ENCODE results near the gene UNKL.
A peak's percentile ranks its signal among the peaks of the same experiment; 100 is the strongest.

Gene UNKL

GRCh38 chr16:1422076-1422475 is 7.6 kb upstream of the UNKL start:
- Histone ChIP-seq H3K36me3 (ENCODE audit: low read depth) (peaks cover 5% of the 10 kb centered on the region; the same call in 1 of the 2 replicates), H3K27ac (ENCODE audit: poor library complexity, severe bottlenecking) (no peak overlapping the region), H3K4me1 (ENCODE audit: insufficient read depth, poor library complexity, severe bottlenecking) (peaks cover 4% of the 10 kb centered on the region), H3K9me3 (ENCODE audit: severe bottlenecking) (peaks cover 4% of the 10 kb centered on the region), H3K27me3 (ENCODE audit: insufficient read depth, poor library complexity, severe bottlenecking) (no peaks in the 10 kb centered on the region), H3K4me3 (ENCODE audit: severe bottlenecking) (no peak overlapping the region)
- DNase-seq (ENCODE audit: low spot score) (no peak), ATAC-seq (ENCODE audit: low read depth) (no peak)
- no peak for TF ChIP-seq CTCF (IDR thresholded peaks at IDR 0.05; ENCODE audit: poor library complexity, severe bottlenecking)

GRCh38 chr16:1420111-1420539 is 5.6 kb upstream of the UNKL start:
- H3K27ac ChIP-seq (ENCODE audit: poor library complexity, severe bottlenecking) = peak overlapping the region; percentile 54

GRCh38 chr16:1416521-1416941 is 2.0 kb upstream of the UNKL start:
- ATAC-seq (ENCODE audit: low read depth) = no peak
- Histone ChIP-seq H3K4me1 (ENCODE audit: insufficient read depth, poor library complexity, severe bottlenecking) (peaks cover 4% of the 10 kb centered on the region), H3K27ac (ENCODE audit: poor library complexity, severe bottlenecking) (peak overlapping the region; percentile 55)

More at GRCh38 chr16:1420111-1420539, 5.6 kb upstream of the UNKL start:
- no peak for TF ChIP-seq CTCF (IDR thresholded peaks at IDR 0.05; ENCODE audit: poor library complexity, severe bottlenecking)
- H3K36me3 ChIP-seq (ENCODE audit: low read depth) = peaks cover 5% of the 10 kb centered on the region; the same call in 1 of the 2 replicates
- DNase-seq (ENCODE audit: low spot score) (no peak), ATAC-seq (ENCODE audit: low read depth) (peak; percentile 8; the same call in 2 of the 3 replicates)
- no peaks in the 10 kb centered on the region for H3K27me3 ChIP-seq (ENCODE audit: insufficient read depth, poor library complexity, severe bottlenecking)
- peaks cover 4% of the 10 kb centered on the region for H3K4me1 ChIP-seq (ENCODE audit: insufficient read depth, poor library complexity, severe bottlenecking)
- peaks cover 4% of the 10 kb centered on the region for H3K9me3 ChIP-seq (ENCODE audit: severe bottlenecking)
- peak overlapping the region; percentile 96 for H3K4me3 ChIP-seq (ENCODE audit: severe bottlenecking)

GRCh38 chr16:1413684-1414531 is 596 bp downstream of the UNKL start:
- H3K36me3 ChIP-seq (ENCODE audit: low read depth) = no peaks in the 10 kb centered on the region
- TF ChIP-seq CTCF (IDR thresholded peaks at IDR 0.05; ENCODE audit: poor library complexity, severe bottlenecking) = peak; percentile 75
- peak overlapping the region; percentile 100 for H3K4me3 ChIP-seq (ENCODE audit: severe bottlenecking)
- H3K27ac ChIP-seq (ENCODE audit: poor library complexity, severe bottlenecking) = peak overlapping the region; percentile 55
- DNase-seq (ENCODE audit: low spot score) = peak; percentile 74
- no peaks in the 10 kb centered on the region for H3K9me3 ChIP-seq (ENCODE audit: severe bottlenecking)
- H3K4me1 ChIP-seq (ENCODE audit: insufficient read depth, poor library complexity, severe bottlenecking) = no peaks in the 10 kb centered on the region
- ATAC-seq (ENCODE audit: low read depth) = peak; percentile 65
- no peaks in the 10 kb centered on the region for H3K27me3 ChIP-seq (ENCODE audit: insufficient read depth, poor library complexity, severe bottlenecking)

More at GRCh38 chr16:1416521-1416941, 2.0 kb upstream of the UNKL start:
- Histone ChIP-seq H3K9me3 (ENCODE audit: severe bottlenecking) (no peaks in the 10 kb centered on the region), H3K27me3 (ENCODE audit: insufficient read depth, poor library complexity, severe bottlenecking) (no peaks in the 10 kb centered on the region), H3K36me3 (ENCODE audit: low read depth) (peaks cover 5% of the 10 kb centered on the region; the same call in 1 of the 2 replicates), H3K4me3 (ENCODE audit: severe bottlenecking) (no peak overlapping the region)
- TF ChIP-seq CTCF (IDR thresholded peaks at IDR 0.05; ENCODE audit: poor library complexity, severe bottlenecking) = no peak
- no peak for DNase-seq (ENCODE audit: low spot score)

GRCh38 chr16:1412847-1413246 is 1.7 kb downstream of the UNKL start:
- Histone ChIP-seq H3K9me3 (ENCODE audit: severe bottlenecking) (no peaks in the 10 kb centered on the region), H3K36me3 (ENCODE audit: low read depth) (no peaks in the 10 kb centered on the region), H3K27ac (ENCODE audit: poor library complexity, severe bottlenecking) (no peak overlapping the region), H3K4me3 (ENCODE audit: severe bottlenecking) (no peak overlapping the region), H3K27me3 (ENCODE audit: insufficient read depth, poor library complexity, severe bottlenecking) (no peaks in the 10 kb centered on the region), H3K4me1 (ENCODE audit: insufficient read depth, poor library complexity, severe bottlenecking) (no peaks in the 10 kb centered on the region)
- TF ChIP-seq CTCF (IDR thresholded peaks at IDR 0.05; ENCODE audit: poor library complexity, severe bottlenecking) = no peak
- DNase-seq (ENCODE audit: low spot score) = no peak
- no peak for ATAC-seq (ENCODE audit: low read depth)

Measured in RWPE2 (cell line).